Measurements from ENCODE around the gene HSPB7. TPM values are rescaled to one million over a fixed set of nuclear protein-coding genes. Genes with fewer than 3 reads are reported as not detected.

The HSPB7 gene
- total and polyA plus RNA-seq, 2 of the 8 experiments (the other 6 are each of a cell fraction or from before 2014, with no cell fraction given): not detected

GRCh38 chr1:16064536-16065268 is 46.9 kb upstream of the HSPB7 start (continued):
- TF ChIP-seq SP1 (IDR thresholded peaks at IDR 0.05; ENCODE audit: low read depth, low read length): no peak
- no peak for TF ChIP-seq SP2 (IDR thresholded peaks at IDR 0.05; ENCODE audit: low read length)
- no peak for TF ChIP-seq YY1 (IDR thresholded peaks at IDR 0.05; ENCODE audit: low read depth, low read length)
- TF ChIP-seq BRCA1 (IDR thresholded peaks at IDR 0.05; ENCODE audit: low read depth, low read length): no peak
- TF ChIP-seq HDAC6 (IDR thresholded peaks at IDR 0.05; ENCODE audit: low read depth, low read length): no peak
- TF ChIP-seq ASH2L (IDR thresholded peaks at IDR 0.05; ENCODE audit: low read length): no peak
- no peak for TF ChIP-seq SAP30 (IDR thresholded peaks at IDR 0.05; ENCODE audit: insufficient read depth, insufficient replicate concordance, low read length)
